ENCODE results near the gene TRAF1. TPM values are rescaled to one million over a fixed set of nuclear protein-coding genes. Genes with fewer than 3 reads are reported as not detected.

Gene TRAF1
- total RNA-seq, 2 donors from 2014 or later: 3.6 to 8.2 TPM

- peaks cover 48% of the 10 kb centered on the region for H3K4me1 Mint-ChIP-seq
- DNase-seq: peak; percentile 63
- no peak overlapping the region for H3K4me3 Mint-ChIP-seq
- Histone ChIP-seq H3K4me3 (ENCODE audit: low read length) (no peak overlapping the region), H3K27me3 (ENCODE audit: control insufficient read depth, insufficient read depth, low read length, poor library complexity, severe bottlenecking) (peaks cover 12% of the 10 kb centered on the region), H3K9me3 (ENCODE audit: control insufficient read depth, low read length) (no peaks in the 10 kb centered on the region), H3K27ac (ENCODE audit: low read depth, low read length) (no peak overlapping the region), H3K4me1 (ENCODE audit: control insufficient read depth, insufficient read depth, low read length) (peaks cover 35% of the 10 kb centered on the region), H3K9ac (ENCODE audit: extremely low read depth, low read length, poor library complexity, severe bottlenecking) (no peak overlapping the region), H3K36me3 (ENCODE audit: control insufficient read depth, insufficient read depth, low read length) (no peaks in the 10 kb centered on the region)
- no peaks in the 10 kb centered on the region for H3K9me3 Mint-ChIP-seq
- H3K27me3 Mint-ChIP-seq (ENCODE audit: insufficient read depth): peaks cover 14% of the 10 kb centered on the region
- H3K27ac Mint-ChIP-seq: no peak overlapping the region
- no peak for TF ChIP-seq CTCF (conservative IDR thresholded peaks at IDR 0.05)
- no peaks in the 10 kb centered on the region for H3K36me3 Mint-ChIP-seq (ENCODE audit: low read depth)
- 63 to 82% methylated on average over 5 to 11 of the region's 11 CpGs for WGBS, 2 experiments (ENCODE audit: insufficient coverage in 1 of 2, insufficient read length in 1 of 2)
These were observed 1.7 kb downstream of the TRAF1 start for GRCh38 chr9:120924698-120925534.

DNA sequence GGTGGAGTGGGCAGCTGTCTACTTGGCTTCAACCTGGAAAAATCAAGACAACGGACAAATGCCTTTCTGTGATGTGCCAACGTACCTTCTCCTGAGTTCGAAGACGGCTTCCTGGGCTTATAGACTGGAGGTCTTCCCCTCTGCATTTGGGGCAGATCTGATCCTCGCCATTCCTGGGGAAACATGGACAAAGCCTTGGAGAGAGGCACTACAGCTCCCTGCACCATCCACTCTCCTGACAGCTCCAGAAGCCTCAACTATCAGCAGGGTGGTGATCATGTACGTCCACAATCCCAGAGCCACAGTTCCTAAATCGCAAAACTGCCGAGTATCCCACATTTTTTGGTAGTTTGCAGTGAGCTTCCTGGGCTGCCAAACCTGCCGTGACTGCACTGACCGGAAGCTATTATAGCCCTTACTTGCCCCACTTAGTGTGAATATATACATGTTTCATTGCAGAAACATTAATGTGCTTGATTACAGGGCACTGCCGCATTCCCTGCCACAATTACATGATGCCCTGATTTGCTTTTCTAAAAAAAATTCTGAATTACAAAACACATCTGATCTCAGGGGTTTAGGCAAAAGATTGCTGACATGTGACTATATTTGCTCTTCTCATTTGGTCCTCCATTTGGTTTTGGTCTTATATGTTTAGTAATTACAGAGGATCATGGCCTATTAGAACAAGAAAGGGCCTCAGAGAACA is 2.8 kb downstream of the TRAF1 start:
- Mint-ChIP-seq H3K4me3 (no peak overlapping the region), H3K27me3 (ENCODE audit: insufficient read depth) (peaks cover 14% of the 10 kb centered on the region), H3K9me3 (no peaks in the 10 kb centered on the region), H3K4me1 (peaks cover 50% of the 10 kb centered on the region), H3K27ac (no peak overlapping the region), H3K36me3 (ENCODE audit: low read depth) (no peaks in the 10 kb centered on the region)
- no peaks in the 10 kb centered on the region for H3K36me3 ChIP-seq (ENCODE audit: control insufficient read depth, insufficient read depth, low read length)
- no peak for DNase-seq
- peaks cover 6% of the 10 kb centered on the region for H3K27me3 ChIP-seq (ENCODE audit: control insufficient read depth, insufficient read depth, low read length, poor library complexity, severe bottlenecking)
- WGBS, 2 experiments (ENCODE audit: insufficient coverage in 1 of 2, insufficient read length in 1 of 2): 92% methylated on average over 10 to 11 of the region's 11 CpGs
- H3K9ac ChIP-seq (ENCODE audit: extremely low read depth, low read length, poor library complexity, severe bottlenecking): no peak overlapping the region
- TF ChIP-seq CTCF (conservative IDR thresholded peaks at IDR 0.05): no peak
- no peak overlapping the region for H3K27ac ChIP-seq (ENCODE audit: low read depth, low read length)
- no peaks in the 10 kb centered on the region for H3K9me3 ChIP-seq (ENCODE audit: control insufficient read depth, low read length)
- H3K4me1 ChIP-seq (ENCODE audit: control insufficient read depth, insufficient read depth, low read length): peaks cover 39% of the 10 kb centered on the region
- H3K4me3 ChIP-seq (ENCODE audit: low read length): no peak overlapping the region

DNA sequence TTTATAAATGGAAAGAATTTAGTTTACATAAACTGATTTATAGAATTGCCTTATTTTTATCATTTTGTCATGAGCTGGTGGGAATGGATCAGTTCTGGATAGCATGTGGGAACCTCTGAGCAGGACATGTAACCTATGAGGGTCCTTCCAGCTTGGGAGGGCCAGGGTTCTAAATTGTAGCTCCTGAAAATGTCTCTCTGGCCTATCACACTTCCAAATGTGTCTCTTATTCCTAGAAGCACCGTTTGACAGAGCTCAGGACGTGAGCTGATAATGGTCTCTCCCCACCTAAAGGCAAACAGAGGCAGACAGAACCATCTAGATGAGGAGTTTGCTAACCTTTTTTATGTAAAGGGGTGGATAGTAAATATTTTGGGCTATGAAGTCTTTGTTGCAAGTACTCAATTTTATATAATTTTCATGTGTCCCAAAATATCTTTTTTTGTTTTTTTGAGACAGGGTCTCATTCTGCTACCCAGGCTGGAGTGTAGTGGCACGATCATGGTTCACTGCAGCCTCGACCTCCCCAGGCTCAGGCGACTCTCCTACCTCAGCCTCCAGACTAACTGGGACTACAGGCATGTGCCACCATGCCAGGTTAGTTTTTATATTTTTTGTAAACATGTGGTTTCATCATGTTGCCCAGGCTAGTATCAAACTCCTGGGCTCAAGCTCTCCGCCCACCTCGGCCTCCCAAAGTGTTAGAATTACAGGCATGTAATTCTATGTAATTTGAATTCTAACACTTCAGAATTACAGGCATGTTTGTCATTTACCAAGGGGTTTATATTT is 4.0 kb downstream of the TRAF1 start:
- no peak for TF ChIP-seq CTCF (conservative IDR thresholded peaks at IDR 0.05)
- Histone ChIP-seq H3K4me1 (ENCODE audit: control insufficient read depth, insufficient read depth, low read length) (peaks cover 39% of the 10 kb centered on the region), H3K9me3 (ENCODE audit: control insufficient read depth, low read length) (no peaks in the 10 kb centered on the region), H3K27me3 (ENCODE audit: control insufficient read depth, insufficient read depth, low read length, poor library complexity, severe bottlenecking) (no peaks in the 10 kb centered on the region), H3K36me3 (ENCODE audit: control insufficient read depth, insufficient read depth, low read length) (no peaks in the 10 kb centered on the region), H3K9ac (ENCODE audit: extremely low read depth, low read length, poor library complexity, severe bottlenecking) (no peak overlapping the region), H3K4me3 (ENCODE audit: low read length) (no peak overlapping the region), H3K27ac (ENCODE audit: low read depth, low read length) (no peak overlapping the region)
- 74 to 84% methylated on average over 4 to 7 of the region's 7 CpGs for WGBS, 2 experiments (ENCODE audit: insufficient coverage in 1 of 2, insufficient read length in 1 of 2)
- Mint-ChIP-seq H3K27ac (no peak overlapping the region), H3K4me1 (peaks cover 47% of the 10 kb centered on the region), H3K4me3 (no peak overlapping the region), H3K27me3 (ENCODE audit: insufficient read depth) (peaks cover 5% of the 10 kb centered on the region), H3K36me3 (ENCODE audit: low read depth) (no peaks in the 10 kb centered on the region), H3K9me3 (peaks cover 1% of the 10 kb centered on the region)
- no peak for DNase-seq

All from endodermal cell (in vitro differentiated cells).